HFFc6 (cell line): ENCODE data around the gene PSEN1. TPM values are rescaled to one million over a fixed set of nuclear protein-coding genes. Genes with fewer than 3 reads are reported as not detected.

Source experiments
- DNase-seq: peaks from one replicate; pipeline ENCODE4 v3.0.0-alpha.2; 2018
- H3K27ac Mint-ChIP-seq: 2 replicates; pipeline ENCODE4 v1.8.0; 2020; ENCODE audit warnings: mild to moderate bottlenecking, mixed read lengths
- H3K27me3 Mint-ChIP-seq: 2 replicates; pipeline ENCODE4 v1.8.0; 2021; ENCODE audit warnings: mild to moderate bottlenecking, moderate library complexity, mixed read lengths; ENCODE audit not compliant: insufficient read depth
- H3K36me3 Mint-ChIP-seq: 2 replicates; pipeline ENCODE4 v1.8.0; 2021; ENCODE audit warnings: low read depth, mixed read lengths
- H3K4me1 Mint-ChIP-seq: 2 replicates; pipeline ENCODE4 v1.8.0; 2020; ENCODE audit warnings: low read depth, mixed read lengths
- H3K4me3 Mint-ChIP-seq: 2 replicates; pipeline ENCODE4 v1.8.0; 2020; ENCODE audit warnings: mild to moderate bottlenecking, moderate library complexity, mixed read lengths
- H3K9me3 Mint-ChIP-seq: 2 replicates; pipeline ENCODE4 v1.8.0; 2020; ENCODE audit warnings: mild to moderate bottlenecking, mixed read lengths
- CTCF ChIP-seq: fragments of 200-600 bp; sonication (generic); IDR thresholded peaks from 2 replicates; pipeline ENCODE4 v1.5.0; 2021; ENCODE audit warnings: antibody characterized with exemption, mild to moderate bottlenecking
- total RNA-seq, 6 experiments: library from RNA; stranded (reverse); fragmentation: NEBNext Ultra II Directional; extraction: Animal tissue kit (Norgen Biotek cat#: 25700); gene quantifications; 2 replicates in 1 of 6; 3 replicates in 5 of 6; pipeline ENCODE4 v1.2.3, GENCODE V29; 2021

PSEN1 gene
- total RNA-seq, 6 experiments from 2014 or later: 34.5 to 44.6 (median 40.2) TPM

- no peaks in the 10 kb centered on the region for H3K36me3 Mint-ChIP-seq
- TF ChIP-seq CTCF: no peak
- no peak for DNase-seq
- H3K27me3 Mint-ChIP-seq: no peaks in the 10 kb centered on the region; the same call in 1 of the 2 replicates
- no peak overlapping the region for H3K27ac Mint-ChIP-seq
- peaks cover 5% of the 10 kb centered on the region; the same call in 1 of the 2 replicates for H3K4me1 Mint-ChIP-seq
- H3K9me3 Mint-ChIP-seq: no peaks in the 10 kb centered on the region
- no peak overlapping the region for H3K4me3 Mint-ChIP-seq
Measured at GRCh38 chr14:73261075-73261474, 124.8 kb downstream of the PSEN1 start.

DNA sequence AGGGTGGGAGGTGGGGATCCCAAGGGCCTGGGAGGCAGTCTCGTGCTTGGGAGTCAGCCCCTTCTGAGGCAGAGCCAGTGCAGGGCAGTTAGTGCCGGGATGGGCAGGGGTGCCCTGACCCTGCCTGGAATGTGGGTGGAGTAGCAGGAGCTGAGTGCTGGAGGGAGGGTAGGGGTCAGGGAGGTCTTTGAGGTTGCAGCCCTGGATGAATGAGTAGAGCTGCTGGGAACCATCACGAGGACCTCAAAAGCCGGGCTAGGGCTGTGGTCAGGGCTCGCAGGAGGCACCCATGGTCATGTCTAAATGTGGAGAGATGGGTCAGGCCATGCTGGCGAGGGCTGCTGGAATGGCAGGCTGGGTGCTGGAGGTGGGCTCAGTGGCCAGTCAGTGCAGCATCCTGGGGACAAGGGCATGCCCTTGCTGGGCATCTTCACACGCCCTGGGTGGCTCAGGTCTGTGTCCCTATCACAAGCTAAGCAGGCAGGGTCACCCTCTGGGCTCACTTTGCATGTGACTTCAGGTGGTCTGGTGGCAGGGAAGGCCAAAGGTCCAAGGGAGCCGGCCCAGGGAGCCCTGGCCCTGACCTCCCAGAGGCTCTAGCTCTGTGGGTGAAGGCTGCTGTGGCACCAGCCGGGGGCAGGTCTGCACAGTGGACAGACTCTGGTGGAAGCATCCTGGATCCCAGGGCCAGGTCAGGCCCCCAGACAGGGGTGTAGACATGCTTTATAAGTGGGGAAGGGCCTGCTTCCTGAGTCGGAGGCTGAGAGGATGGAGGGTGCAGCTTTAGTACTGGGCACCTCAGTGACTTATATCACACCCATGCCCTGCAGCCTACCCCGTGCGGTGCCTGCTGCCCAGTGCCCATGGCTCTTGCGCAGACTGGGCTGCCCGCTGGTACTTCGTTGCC is 125.5 kb downstream of the PSEN1 start:
- Mint-ChIP-seq H3K4me1 (peaks cover 5% of the 10 kb centered on the region; the same call in 1 of the 2 replicates), H3K4me3 (no peak overlapping the region), H3K27ac (no peak overlapping the region), H3K36me3 (no peaks in the 10 kb centered on the region), H3K27me3 (no peaks in the 10 kb centered on the region; the same call in 1 of the 2 replicates), H3K9me3 (no peaks in the 10 kb centered on the region)
- no peak for DNase-seq
- no peak for TF ChIP-seq CTCF

- no peak overlapping the region for H3K27ac Mint-ChIP-seq
- H3K36me3 Mint-ChIP-seq: no peaks in the 10 kb centered on the region
- H3K27me3 Mint-ChIP-seq: no peaks in the 10 kb centered on the region; the same call in 1 of the 2 replicates
- no peak for TF ChIP-seq CTCF
- DNase-seq: no peak
- peaks cover 5% of the 10 kb centered on the region; the same call in 1 of the 2 replicates for H3K4me1 Mint-ChIP-seq
- no peak overlapping the region for H3K4me3 Mint-ChIP-seq
- H3K9me3 Mint-ChIP-seq: no peaks in the 10 kb centered on the region
Measured at GRCh38 chr14:73262427-73263183, 126.3 kb downstream of the PSEN1 start.

DNA sequence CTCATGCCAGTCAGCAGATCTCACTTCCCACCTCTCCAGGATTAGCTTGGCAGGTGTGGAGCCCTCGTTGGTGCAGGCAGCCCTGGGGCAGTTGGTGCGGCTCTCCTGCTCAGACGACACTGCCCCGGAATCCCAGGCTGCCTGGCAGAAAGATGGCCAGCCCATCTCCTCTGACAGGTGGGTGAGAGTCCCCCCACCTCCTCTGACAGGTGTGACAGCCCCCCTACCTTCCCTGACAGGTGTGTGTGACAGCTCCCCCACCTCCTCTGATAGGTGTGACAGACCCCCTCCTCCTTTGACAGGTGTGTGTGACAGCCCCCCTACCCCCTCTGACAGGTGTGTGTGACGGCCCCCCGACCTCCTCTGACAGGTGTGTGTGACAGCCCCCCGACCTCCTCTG is 127.3 kb downstream of the PSEN1 start:
- no peak for DNase-seq
- TF ChIP-seq CTCF: no peak

GRCh38 chr14:73264080-73264884 is 128.0 kb downstream of the PSEN1 start:
- H3K36me3 Mint-ChIP-seq: no peaks in the 10 kb centered on the region
- H3K27ac Mint-ChIP-seq: no peak overlapping the region
- no peaks in the 10 kb centered on the region for H3K9me3 Mint-ChIP-seq
- no peak overlapping the region for H3K4me3 Mint-ChIP-seq
- H3K4me1 Mint-ChIP-seq: no peaks in the 10 kb centered on the region
- H3K27me3 Mint-ChIP-seq: peaks cover 2% of the 10 kb centered on the region; the same call in 1 of the 2 replicates
- TF ChIP-seq CTCF: no peak
- no peak for DNase-seq

More for the DNA sequence above, 127.3 kb downstream of the PSEN1 start:
- Mint-ChIP-seq H3K9me3 (no peaks in the 10 kb centered on the region), H3K36me3 (no peaks in the 10 kb centered on the region), H3K27ac (no peak overlapping the region), H3K27me3 (peaks cover 2% of the 10 kb centered on the region; the same call in 1 of the 2 replicates), H3K4me1 (no peaks in the 10 kb centered on the region), H3K4me3 (no peak overlapping the region)
